Testis (tissue), 2 donors: Measurements from ENCODE around the gene ZBTB20.

Experiments
- CTCF ChIP-seq, 3 experiments: fragments of 450-650 bp in 2 of 3; fragments of 200-600 bp in 1 of 3; sonication (generic) in 1 of 3; IDR thresholded peaks; one replicate each; pipeline ENCODE4 v1.5.1; 2016 to 2019; ENCODE audit warnings: antibody characterized with exemption in 3 of 3, mild to moderate bottlenecking in 2 of 3, moderate library complexity in 1 of 3
- POLR2A ChIP-seq: fragments of 450-650 bp; IDR thresholded peaks from one replicate; pipeline ENCODE4 v1.6.1; 2017; ENCODE audit warnings: antibody characterized with exemption, mild to moderate bottlenecking, moderate library complexity

- no peak for TF ChIP-seq CTCF (IDR thresholded peaks at IDR 0.05)
- TF ChIP-seq POLR2A: no peak
These were observed 346.6 kb downstream of the ZBTB20 start for GRCh38 chr3:114800272-114801031.
